Small intestine (tissue), 7 donors: ENCODE measurements around the gene OR2AT4. TPM values are rescaled to one million over a fixed set of nuclear protein-coding genes. Genes with fewer than 3 reads are reported as not detected.

Experiments used
- DNase-seq, 2 donors: peaks; one replicate each; pipeline versions ENCODE4 v3.0.0 to v3.0.0-alpha.2; 2013
- FAIRE-seq: peaks from 2 replicates; lab custom pipeline; 2012; peaks lifted over from hg19 to GRCh38; lab: Jason Lieb, UNC
- H3K27ac ChIP-seq, 3 donors: one replicate each; pipeline ENCODE4 v1.5.1; 2013; ENCODE audit warnings: low read length in 2 of 3, mild to moderate bottlenecking in 2 of 3, control low read depth in 1 of 3, inconsistent platforms in 1 of 3, low read depth in 1 of 3, moderate library complexity in 1 of 3
- H3K27me3 ChIP-seq, 3 donors: one replicate each; pipeline ENCODE4 v1.6.1; 2013; ENCODE audit warnings: low read length in 3 of 3, inconsistent platforms in 1 of 3; ENCODE audit not compliant: control insufficient read depth in 3 of 3, insufficient read depth in 3 of 3
- H3K36me3 ChIP-seq, 3 donors: one replicate each; pipeline ENCODE4 v1.6.1; 2013; ENCODE audit warnings: low read length in 3 of 3, inconsistent platforms in 1 of 3, low read depth in 1 of 3, mild to moderate bottlenecking in 1 of 3, moderate library complexity in 1 of 3; ENCODE audit not compliant: control insufficient read depth in 3 of 3, insufficient read depth in 2 of 3
- H3K4me1 ChIP-seq, 3 donors: one replicate each; pipeline ENCODE4 v1.6.1; 2013; ENCODE audit warnings: low read length in 2 of 3, inconsistent platforms in 1 of 3, low read depth in 1 of 3, mild to moderate bottlenecking in 1 of 3, moderate library complexity in 1 of 3; ENCODE audit not compliant: control insufficient read depth in 3 of 3, insufficient read depth in 2 of 3
- H3K4me3 ChIP-seq, 3 donors: one replicate each; pipeline ENCODE4 v1.5.1; 2013; ENCODE audit warnings: low read length in 3 of 3, control low read depth in 1 of 3, inconsistent platforms in 1 of 3, low read depth in 1 of 3, mild to moderate bottlenecking in 1 of 3, moderate library complexity in 1 of 3
- H3K9me3 ChIP-seq, 2 donors: one replicate each; pipeline ENCODE4 v1.6.1; 2013; ENCODE audit warnings: low read depth in 1 of 2, low read length in 1 of 2; ENCODE audit not compliant: control insufficient read depth in 2 of 2, insufficient read depth in 1 of 2
- WGBS, 3 donors: extraction: QIAGEN DNeasy Blood & Tissue Kit; methylation state at CpG; one replicate each; pipeline ENCODE4 v1.1.7; 2013; 5-methylcytosine and 5-hydroxymethylcytosine counted together
- polyA plus RNA-seq, 4 donors: library from polyadenylated mRNA; stranded (reverse) in 3 of 4; unstranded in 1 of 4; fragments of 200-250 nt in 3 of 4; fragments of 120-200 nt in 1 of 4; gene quantifications; one replicate each; pipeline versions ENCODE4 v1.2.1 to v1.2.3, GENCODE V29; 2013
- donor health status: healthy with polysubstance abuse.
- donor health status: control.
- donor health status: control.
- donor health status: Bipolar disorder and iron deficiency.
- donor health status: healthy.

The OR2AT4 gene
- polyA plus RNA-seq, 4 donors = 2.5 TPM; not detected in 3

- Histone ChIP-seq H3K4me1 (peaks cover 0 to 22% (median under 1%) of the 10 kb centered on the region in 3 donors), H3K9me3 (peaks cover 0 to 6% of the 10 kb centered on the region in 2 donors), H3K4me3 (no peak overlapping the region), H3K27me3 (no peaks in the 10 kb centered on the region), H3K27ac (no peak overlapping the region), H3K36me3 (no peaks in the 10 kb centered on the region)
- FAIRE-seq (no peak), DNase-seq (no peak)
- 89 to 93% (median 92%) methylated on average over 11 of the region's 11 CpGs for WGBS, 3 donors
Measured at GRCh38 chr11:75040167-75040770, 56.4 kb downstream of the OR2AT4 start.

DNA sequence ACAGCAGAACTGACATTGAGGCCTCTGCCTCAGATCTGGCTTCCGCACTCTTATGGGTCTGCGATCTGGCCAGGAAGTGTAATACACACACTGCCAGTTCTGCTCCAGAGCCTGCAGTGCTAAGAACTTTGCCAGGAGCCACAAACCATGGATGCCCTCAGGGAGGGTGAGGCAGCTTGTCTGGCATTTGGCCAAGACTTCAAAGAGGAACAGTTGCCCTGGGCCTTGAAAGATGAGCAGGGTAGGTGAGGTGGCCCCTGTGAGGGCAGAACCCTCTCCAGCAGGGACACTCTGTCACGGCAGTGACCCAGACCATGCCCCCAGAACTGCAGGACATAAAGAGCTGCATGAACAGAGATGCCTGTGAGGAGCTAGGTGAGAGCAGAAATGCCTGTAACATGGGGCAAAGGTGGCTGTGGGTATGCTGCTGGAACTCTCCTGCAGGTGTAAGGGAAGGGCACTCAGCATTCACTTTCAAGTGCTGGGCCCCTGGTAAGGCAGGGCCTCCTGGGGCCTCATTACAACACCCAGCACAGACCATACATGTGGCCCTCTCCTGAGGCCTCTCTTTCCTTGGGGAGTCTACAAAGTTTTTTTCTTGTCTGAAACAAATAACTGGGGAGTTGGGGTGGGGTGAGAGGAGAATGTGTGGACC is 60.6 kb downstream of the OR2AT4 start:
- H3K4me3 ChIP-seq = no peak overlapping the region
- peaks cover 0 to 6% of the 10 kb centered on the region in 2 donors for H3K9me3 ChIP-seq
- 34 to 64% (median 57%) methylated on average over 3 of the region's 3 CpGs for WGBS, 3 donors
- H3K27me3 ChIP-seq = no peaks in the 10 kb centered on the region
- DNase-seq (peak; percentile 52 to 80), FAIRE-seq (no peak)
- peak overlapping the region in 2 of 3 donors; percentile 17 to 76 for H3K27ac ChIP-seq
- H3K4me1 ChIP-seq = peaks cover 0 to 62% (median 2%) of the 10 kb centered on the region in 3 donors
- H3K36me3 ChIP-seq = no peaks in the 10 kb centered on the region

DNA sequence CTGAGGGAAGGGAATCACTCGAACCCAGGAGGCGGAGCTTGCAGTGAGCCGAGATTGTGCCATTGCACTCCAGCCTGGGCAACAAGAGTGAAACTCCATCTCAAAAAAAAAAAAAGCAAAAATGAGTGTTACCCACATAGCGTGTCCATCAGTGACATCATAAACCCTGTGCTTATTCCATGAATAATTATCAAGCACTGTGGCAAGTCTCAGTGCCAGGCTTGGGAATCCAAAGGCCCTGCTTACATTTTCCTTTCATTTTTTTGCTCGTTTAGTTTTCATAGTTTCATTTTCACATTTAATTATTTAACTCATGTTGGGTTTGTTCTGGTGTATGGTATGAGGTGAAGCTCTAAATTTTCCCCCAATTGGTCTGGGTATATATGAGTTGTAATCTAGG is 61.4 kb downstream of the OR2AT4 start:
- H3K27me3 ChIP-seq = no peaks in the 10 kb centered on the region
- DNase-seq = no peak
- H3K4me1 ChIP-seq = peaks cover 0 to 62% (median 2%) of the 10 kb centered on the region in 3 donors
- FAIRE-seq = no peak
- no peak overlapping the region for H3K4me3 ChIP-seq
- H3K36me3 ChIP-seq = no peaks in the 10 kb centered on the region
- H3K27ac ChIP-seq = peak overlapping the region in 1 of 3 donors; percentile 76
- WGBS, 3 donors = 70 to 76% (median 72%) methylated on average over 5 of the region's 5 CpGs
- H3K9me3 ChIP-seq = peaks cover 0 to 1% of the 10 kb centered on the region in 2 donors

- H3K27me3 ChIP-seq = no peaks in the 10 kb centered on the region
- no peak for DNase-seq
- peaks cover 0 to 54% (median 2%) of the 10 kb centered on the region in 3 donors for H3K4me1 ChIP-seq
- no peak for FAIRE-seq
- no peak overlapping the region for H3K4me3 ChIP-seq
- 86 to 90% (median 87%) methylated on average over 3 of the region's 3 CpGs for WGBS, 3 donors
- no peaks in the 10 kb centered on the region for H3K36me3 ChIP-seq
- no peaks in the 10 kb centered on the region for H3K9me3 ChIP-seq
- H3K27ac ChIP-seq = no peak overlapping the region
Measured at GRCh38 chr11:75033916-75034315, 62.8 kb downstream of the OR2AT4 start.

- Histone ChIP-seq H3K27me3 (no peaks in the 10 kb centered on the region), H3K9me3 (no peaks in the 10 kb centered on the region), H3K36me3 (no peaks in the 10 kb centered on the region), H3K4me3 (no peak overlapping the region), H3K4me1 (peaks cover 0 to 54% (median 2%) of the 10 kb centered on the region in 3 donors), H3K27ac (no peak overlapping the region)
- FAIRE-seq = no peak
- WGBS, 3 donors = 82 to 90% (median 83%) methylated on average over 3 of the region's 3 CpGs
- no peak for DNase-seq
Measured at GRCh38 chr11:75032550-75032935, 64.1 kb downstream of the OR2AT4 start.

GRCh38 chr11:75031771-75032549 is 64.7 kb downstream of the OR2AT4 start:
- no peak for FAIRE-seq
- Histone ChIP-seq H3K36me3 (no peaks in the 10 kb centered on the region), H3K27me3 (no peaks in the 10 kb centered on the region), H3K27ac (peak overlapping the region in 1 of 3 donors; percentile 29), H3K9me3 (no peaks in the 10 kb centered on the region), H3K4me3 (no peak overlapping the region), H3K4me1 (peaks cover 0 to 54% (median 2%) of the 10 kb centered on the region in 3 donors)
- 51 to 65% (median 56%) methylated on average over 8 of the region's 8 CpGs for WGBS, 3 donors
- peak; percentile 75 to 83 for DNase-seq

Other genes with a start within 250 kb of the OR2AT4 start
- 10 to 100 TPM in 1 of 4 donors, 1 to 10 TPM in 2, under 1 TPM in 1; 0.27 to 18.2 (median 4.6) TPM for gene XRRA1, start 147.8 kb downstream of the OR2AT4 start, polyA plus RNA-seq
- gene SPCS2, start 147.6 kb downstream of the OR2AT4 start, polyA plus RNA-seq = 100 to 1,000 TPM in 2 of 4 donors, 10 to 100 TPM in 2; 37.3 to 210 (median 101) TPM
- 10 to 100 TPM in 1 of 4 donors, 1 to 10 TPM in 2, under 1 TPM in 1; 0.89 to 12.1 (median 2.7) TPM for gene NEU3, start 107.9 kb downstream of the OR2AT4 start, polyA plus RNA-seq
- 100 to 1,000 TPM in 1 of 4 donors, 10 to 100 TPM in 3; 10.3 to 141 (median 30.6) TPM for gene SLCO2B1, start 54.2 kb upstream of the OR2AT4 start, polyA plus RNA-seq
- under 1 TPM in 2 of 4 donors, not detected in 2; 0.22 to 0.78 TPM for gene TPBGL, start 143.9 kb upstream of the OR2AT4 start, polyA plus RNA-seq